SU-DHL-6 (cell line): ENCODE measurements around the gene THOC6.

Experiments
- CTCF ChIP-seq: fragments of 200-600 bp; sonication (generic); IDR thresholded peaks from one replicate; pipeline ENCODE4 v1.5.1; 2017; ENCODE audit warnings: antibody characterized with exemption, mild to moderate bottlenecking, low read length, moderate library complexity; ENCODE audit not compliant: insufficient read depth, poor library complexity, severe bottlenecking
- EZH2phosphoT487 ChIP-seq: fragments of 200-600 bp; sonication (generic), shearing (Covaris generic); conservative IDR thresholded peaks from 2 replicates; pipeline ENCODE4 v1.6.1; 2018; ENCODE audit warnings: mild to moderate bottlenecking, antibody characterized with exemption, low read length, moderate library complexity, mixed read lengths

DNA sequence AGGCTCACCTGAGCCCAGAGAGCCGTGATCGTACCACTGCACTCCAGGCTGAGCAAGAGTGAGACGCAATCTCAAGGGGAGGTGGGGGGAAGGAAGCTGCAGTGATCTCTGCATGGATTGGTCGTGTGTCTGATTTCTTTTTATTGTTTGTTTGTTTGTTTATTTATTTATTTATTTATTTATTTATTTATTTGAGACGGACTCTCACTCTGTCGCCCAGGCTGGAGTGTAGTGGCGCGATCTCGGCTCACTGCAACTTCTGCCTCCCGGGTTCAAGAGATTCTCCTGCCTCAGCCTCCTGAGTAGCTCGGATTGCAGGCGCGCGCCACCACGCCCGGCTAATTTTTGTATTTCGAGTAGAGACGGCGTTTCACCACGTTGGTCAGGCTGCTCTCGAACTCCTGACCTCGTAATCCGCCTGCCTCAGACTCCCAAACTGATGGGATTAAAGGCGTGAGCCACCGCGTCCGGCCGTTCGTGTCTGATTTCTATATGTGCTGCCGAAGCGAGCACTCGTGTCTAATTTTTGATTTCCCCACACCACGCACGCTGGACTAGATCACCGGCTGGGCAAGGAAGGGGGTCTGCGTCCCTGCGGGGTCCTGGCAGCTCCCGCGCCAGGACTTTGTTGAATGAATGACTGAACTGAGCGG lies 4.1 kb upstream of the THOC6 start:
- TF ChIP-seq CTCF, result no peak
- TF ChIP-seq EZH2phosphoT487, result no peak
